NB4 (cell line): Measurements from ENCODE around the gene TTLL13.

Source experiments
- CTCF ChIP-seq: IDR thresholded peaks from one replicate; pipeline ENCODE4 v1.5.1; 2012; ENCODE audit warnings: low read depth, low read length
- MYC ChIP-seq: IDR thresholded peaks from 2 replicates; pipeline ENCODE4 v1.6.1; 2011; ENCODE audit warnings: low read depth, low read length
- POLR2A ChIP-seq: IDR thresholded peaks from 2 replicates; pipeline ENCODE4 v1.6.1; 2011; ENCODE audit warnings: mild to moderate bottlenecking; ENCODE audit not compliant: insufficient read length; ENCODE audit errors: extremely low read depth

DNA sequence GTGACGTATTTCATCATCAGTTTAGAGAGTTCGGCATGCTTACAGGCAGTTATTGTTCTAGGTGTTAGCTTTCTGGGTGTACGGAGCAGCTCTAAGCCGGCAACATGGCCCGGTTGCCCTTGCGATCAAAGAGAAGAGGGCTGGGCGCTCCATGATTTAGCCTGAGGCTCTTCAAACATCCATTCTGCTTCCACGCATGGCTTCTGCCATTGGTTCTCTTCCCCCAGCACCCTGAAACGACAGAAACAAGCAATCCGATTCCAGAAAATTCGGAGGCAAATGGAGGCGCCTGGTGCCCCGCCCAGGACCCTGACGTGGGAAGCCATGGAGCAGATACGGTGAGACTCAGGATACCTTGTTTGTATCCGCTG, 16.7 kb downstream of the TTLL13 start:
- TF ChIP-seq CTCF (no peak), POLR2A (no peak), MYC (no peak; the same call in 1 of the 2 replicates)
